Psoas muscle (tissue), 8 donors: ENCODE results near the gene MOB4. TPM values are rescaled to one million over a fixed set of nuclear protein-coding genes. Genes with fewer than 3 reads are reported as not detected.
A peak's percentile ranks its signal among the peaks of the same experiment; 100 is the strongest.

Experiments
- ATAC-seq, 4 donors: fragments of 200-7000 bp; cut with Tn5 transposase; one replicate each; pipeline ENCODE4 v1.9.1; 2020; ENCODE audit warnings: moderate library complexity in 3 of 4, mild to moderate bottlenecking in 2 of 4
- DNase-seq, 2 donors: peaks; one replicate each; pipeline ENCODE4 v3.0.0-alpha.2; 2020
- H3K27ac ChIP-seq: fragments of 200-600 bp; one replicate; pipeline ENCODE4 v1.8.0; 2022
- H3K27me3 ChIP-seq, 3 donors: fragments of 200-600 bp in 1 of 3; one replicate each; pipeline versions ENCODE4 v1.6.1 to v1.8.0; 2013 to 2022; ENCODE audit warnings: low read length in 2 of 3, mild to moderate bottlenecking in 2 of 3, moderate library complexity in 1 of 3; ENCODE audit not compliant: insufficient read depth in 3 of 3
- H3K36me3 ChIP-seq, 2 donors: fragments of 200-600 bp in 1 of 2; one replicate each; pipeline versions ENCODE4 v1.6.1 to v1.8.0; 2013 to 2022; ENCODE audit warnings: low read depth in 1 of 2, mild to moderate bottlenecking in 1 of 2, moderate library complexity in 1 of 2; ENCODE audit not compliant: insufficient read depth in 1 of 2
- H3K4me1 ChIP-seq: fragments of 200-600 bp; one replicate; pipeline ENCODE4 v1.8.0; 2022
- H3K4me3 ChIP-seq: fragments of 200-600 bp; one replicate; pipeline ENCODE4 v1.8.0; 2022; ENCODE audit warnings: mild to moderate bottlenecking
- H3K9me3 ChIP-seq: fragments of 200-600 bp; one replicate; pipeline ENCODE4 v1.8.0; 2022
- WGBS, 3 donors: extraction: QIAGEN DNeasy Blood & Tissue Kit; methylation state at CpG; one replicate each; pipeline versions ENCODE4 v1.1.6 to v1.1.7; 2013; 5-methylcytosine and 5-hydroxymethylcytosine counted together
- intact Hi-C, 2 donors: fragments of 100-400 bp; cut with DNase I; formaldehyde crosslinking; loops; one replicate each; pipeline versions ENCODE4 v1.11.0 to v1.14.2; 2022
- polyA plus RNA-seq, 3 donors: library from polyadenylated mRNA; stranded (reverse); fragments of 200-250 nt; gene quantifications; one replicate each; pipeline ENCODE4 v1.2.3, GENCODE V29; 2013
- total RNA-seq, 4 donors: library from RNA; stranded (reverse); fragmentation: NEBNext Ultra II Directional in 2 of 4; extraction: Animal tissue kit (Norgen Biotek cat#: 25700) in 2 of 4; gene quantifications; one replicate each; pipeline versions ENCODE4 v1.2.1 to v1.2.4, GENCODE V29; 2021 to 2023
- TF ChIP-seq, protein P1 (sequence below): fragments of 200-600 bp; IDR thresholded peaks from one replicate; pipeline ENCODE4 v1.8.0; 2022; ENCODE audit warnings: antibody characterized with exemption
- donor health status: healthy with polysubstance abuse.
- donor health status: DM: no; HTN: no; CAD: no; lungs with moderate emphysema.
- donor health status: Bipolar disorder and iron deficiency.
- donor health status: healthy.
- donor health status: DM: yes; HTN: yes; CAD: no.
- donor health status: DM: no; HTN: no; CAD: no.
- donor health status: DM: no; HTN: no; CAD: no.
- donor health status: DM: yes; HTN: yes; CAD: no.

Gene MOB4
- total and polyA plus RNA-seq, 7 donors = 22.7 to 57.6 (median 29.6) TPM

DNA sequence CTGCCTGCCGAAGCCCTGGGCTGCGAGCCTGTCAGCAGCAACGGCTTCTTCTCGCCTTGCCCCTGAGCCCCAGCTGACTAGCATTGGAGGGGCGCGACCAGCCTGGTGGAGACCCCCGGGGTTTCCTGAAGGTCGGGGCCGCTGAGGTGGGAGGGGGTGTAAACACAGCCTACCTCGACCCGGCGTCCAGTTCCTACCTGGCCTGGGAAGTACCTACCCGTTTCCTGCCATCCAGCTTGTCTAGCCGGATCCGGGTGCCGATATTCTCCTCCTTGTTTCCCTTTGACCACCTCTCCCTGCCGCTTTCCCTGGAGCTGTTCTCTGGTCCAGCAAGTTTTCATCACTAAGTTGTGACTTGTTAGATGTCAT, 511 bp downstream of the MOB4 start:
- Histone ChIP-seq H3K36me3 (no peaks in the 10 kb centered on the region), H3K27ac (peak overlapping the region; percentile 93), H3K27me3 (no peaks in the 10 kb centered on the region), H3K9me3 (no peaks in the 10 kb centered on the region), H3K4me3 (peak overlapping the region; percentile 87), H3K4me1 (peaks cover 33% of the 10 kb centered on the region)
- WGBS, 3 donors = 0 to 1% (median 1%) methylated on average over 13 to 17 of the region's 17 CpGs
- intact Hi-C loops = no loop called here
- DNase-seq (no peak), ATAC-seq (peak in 3 of 4 donors; percentile 10 to 40 (median 26))
- TF ChIP-seq, protein P1, sequence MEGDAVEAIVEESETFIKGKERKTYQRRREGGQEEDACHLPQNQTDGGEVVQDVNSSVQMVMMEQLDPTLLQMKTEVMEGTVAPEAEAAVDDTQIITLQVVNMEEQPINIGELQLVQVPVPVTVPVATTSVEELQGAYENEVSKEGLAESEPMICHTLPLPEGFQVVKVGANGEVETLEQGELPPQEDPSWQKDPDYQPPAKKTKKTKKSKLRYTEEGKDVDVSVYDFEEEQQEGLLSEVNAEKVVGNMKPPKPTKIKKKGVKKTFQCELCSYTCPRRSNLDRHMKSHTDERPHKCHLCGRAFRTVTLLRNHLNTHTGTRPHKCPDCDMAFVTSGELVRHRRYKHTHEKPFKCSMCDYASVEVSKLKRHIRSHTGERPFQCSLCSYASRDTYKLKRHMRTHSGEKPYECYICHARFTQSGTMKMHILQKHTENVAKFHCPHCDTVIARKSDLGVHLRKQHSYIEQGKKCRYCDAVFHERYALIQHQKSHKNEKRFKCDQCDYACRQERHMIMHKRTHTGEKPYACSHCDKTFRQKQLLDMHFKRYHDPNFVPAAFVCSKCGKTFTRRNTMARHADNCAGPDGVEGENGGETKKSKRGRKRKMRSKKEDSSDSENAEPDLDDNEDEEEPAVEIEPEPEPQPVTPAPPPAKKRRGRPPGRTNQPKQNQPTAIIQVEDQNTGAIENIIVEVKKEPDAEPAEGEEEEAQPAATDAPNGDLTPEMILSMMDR = no peak

DNA sequence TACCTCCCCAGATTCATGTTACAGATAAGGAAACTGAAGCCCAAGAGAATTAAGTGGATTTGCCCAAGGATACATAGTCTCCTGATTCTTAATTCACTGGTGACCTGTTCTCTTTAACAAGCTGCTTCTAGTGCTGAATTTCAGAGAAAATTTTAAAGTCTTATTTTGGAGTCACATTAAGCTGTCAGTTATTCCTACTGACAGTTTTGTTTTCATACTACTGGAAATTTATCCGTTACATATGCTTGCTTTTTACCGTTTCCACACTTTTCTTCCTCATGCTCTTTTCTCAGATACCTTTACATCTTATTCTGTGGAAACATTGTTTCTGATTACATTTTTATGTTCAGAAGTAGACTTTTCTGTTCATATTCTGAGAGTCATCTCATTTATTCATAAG, 1.3 kb downstream of the MOB4 start:
- Histone ChIP-seq H3K4me3 (peak overlapping the region; percentile 87), H3K27ac (peak overlapping the region; percentile 93), H3K36me3 (no peaks in the 10 kb centered on the region), H3K9me3 (no peaks in the 10 kb centered on the region), H3K4me1 (peaks cover 33% of the 10 kb centered on the region), H3K27me3 (no peaks in the 10 kb centered on the region)
- WGBS, 3 donors = 21 to 43% (median 40%) methylated on average over 2 of the region's 2 CpGs
- no peak for DNase-seq
- intact Hi-C loops = no loop called here
- no peak for ATAC-seq
- TF ChIP-seq, protein P1 = no peak

DNA sequence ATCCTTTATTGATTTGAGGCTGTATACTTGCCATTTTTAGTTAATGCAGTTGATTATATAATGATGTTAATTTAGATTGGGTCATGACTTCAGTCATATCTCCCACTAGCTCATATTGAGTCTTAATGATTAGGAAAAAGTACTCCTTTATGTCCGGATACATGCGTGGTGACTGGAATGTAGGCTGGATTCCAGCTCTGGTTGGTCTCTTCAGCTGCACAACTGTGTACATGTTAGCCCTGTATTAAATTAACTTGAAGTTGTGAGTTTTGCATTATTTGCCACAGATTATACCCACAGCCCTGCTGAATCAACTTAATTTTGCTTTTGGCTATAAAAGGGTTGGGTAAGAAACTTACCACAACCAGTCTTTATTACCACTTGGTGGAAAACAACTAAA, 22.5 kb downstream of the MOB4 start:
- TF ChIP-seq, protein P1 = no peak
- Histone ChIP-seq H3K36me3 (peaks cover 6 to 75% of the 10 kb centered on the region in 2 donors), H3K9me3 (no peaks in the 10 kb centered on the region), H3K27me3 (no peaks in the 10 kb centered on the region), H3K27ac (no peak overlapping the region), H3K4me1 (peaks cover 5% of the 10 kb centered on the region), H3K4me3 (no peak overlapping the region)
- WGBS, 3 donors = 21 to 46% (median 22%) methylated on average over 2 of the region's 2 CpGs
- intact Hi-C loops = no loop called here
- ATAC-seq (no peak), DNase-seq (no peak)

DNA sequence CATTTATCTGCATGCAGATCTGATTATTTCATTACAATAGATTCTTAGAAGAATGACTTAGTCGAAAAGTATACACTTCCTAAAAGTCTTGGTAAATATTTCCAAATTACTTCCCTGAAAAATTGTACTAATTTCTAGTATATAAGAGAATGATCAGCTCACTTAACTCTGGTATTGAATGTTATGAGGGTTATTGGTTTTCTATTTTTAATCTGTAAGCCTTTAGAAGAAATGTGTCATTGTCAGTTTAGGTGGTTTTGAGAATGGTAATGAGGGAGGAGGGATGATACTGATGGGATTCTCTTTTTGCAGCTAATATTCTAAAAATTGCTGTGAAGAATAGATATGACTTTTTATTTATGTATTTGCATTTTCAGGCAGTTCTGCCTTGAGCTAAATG, 23.9 kb downstream of the MOB4 start:
- H3K4me1 ChIP-seq = peaks cover 5% of the 10 kb centered on the region
- H3K9me3 ChIP-seq = no peaks in the 10 kb centered on the region
- WGBS, 3 donors = 72 to 84% (median 81%) methylated on average over 1 of the region's 1 CpG
- no peaks in the 10 kb centered on the region for H3K27me3 ChIP-seq
- intact Hi-C loops = no loop called here
- no peak for DNase-seq
- ATAC-seq = no peak
- TF ChIP-seq, protein P1 = no peak
- peaks cover 6 to 87% of the 10 kb centered on the region in 2 donors for H3K36me3 ChIP-seq
- no peak overlapping the region for H3K27ac ChIP-seq
- no peak overlapping the region for H3K4me3 ChIP-seq

DNA sequence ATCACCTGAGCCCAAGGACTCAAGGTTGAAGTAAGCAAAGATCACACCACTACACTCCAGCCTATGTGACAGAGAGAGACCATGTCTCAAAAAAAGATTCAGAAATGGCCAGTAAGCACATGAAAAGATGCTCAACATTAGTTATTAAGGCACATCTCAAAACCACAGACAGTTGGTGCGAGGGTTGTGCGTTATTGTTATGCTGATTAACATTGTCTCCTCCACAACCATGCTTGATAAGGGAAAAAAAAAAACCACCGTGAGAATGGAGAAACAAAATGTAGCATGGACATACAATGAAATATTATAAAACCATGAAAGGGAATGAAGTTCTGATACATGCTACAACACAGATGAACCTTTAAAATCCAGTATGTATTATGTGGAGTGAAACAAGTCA, 27.3 kb downstream of the MOB4 start:
- DNase-seq = no peak
- ATAC-seq = no peak
- 94 to 96% (median 95%) methylated on average over 3 of the region's 3 CpGs for WGBS, 3 donors
- Histone ChIP-seq H3K4me3 (no peak overlapping the region), H3K36me3 (peaks cover 6 to 68% of the 10 kb centered on the region in 2 donors), H3K27ac (no peak overlapping the region), H3K9me3 (no peaks in the 10 kb centered on the region), H3K27me3 (no peaks in the 10 kb centered on the region), H3K4me1 (peaks cover 5% of the 10 kb centered on the region)
- TF ChIP-seq, protein P1 = no peak
- intact Hi-C loops = no loop called here
